Activated T-helper 17 cell treated with anti-CD3 and anti-CD28 coated beads, Interleukin-2, amount 50 U/mL, for 72 hours (primary cell): ENCODE results near the gene FCRL4. TPM values are rescaled to one million over a fixed set of nuclear protein-coding genes. Genes with fewer than 3 reads are reported as not detected.

Experiments
- ATAC-seq: fragments of 150-1000 bp; cut with Tn5 transposase; replicated peaks from 2 replicates; pipeline ENCODE4 v1.10.0; 2021; ENCODE audit warnings: mild to moderate bottlenecking, moderate library complexity
- H3K27ac Mint-ChIP-seq: one replicate; pipeline ENCODE4 v1.8.0; 2022; ENCODE audit warnings: mixed read lengths
- H3K27me3 Mint-ChIP-seq: one replicate; pipeline ENCODE4 v1.8.0; 2022; ENCODE audit warnings: mixed read lengths
- H3K36me3 Mint-ChIP-seq: one replicate; pipeline ENCODE4 v1.8.0; 2022; ENCODE audit warnings: low read depth, mild to moderate bottlenecking, mixed read lengths
- H3K4me1 Mint-ChIP-seq: one replicate; pipeline ENCODE4 v1.8.0; 2022; ENCODE audit warnings: mixed read lengths
- H3K4me3 Mint-ChIP-seq: one replicate; pipeline ENCODE4 v1.8.0; 2022; ENCODE audit warnings: mild to moderate bottlenecking, mixed read lengths
- H3K9me3 Mint-ChIP-seq: one replicate; pipeline ENCODE4 v1.8.0; 2022; ENCODE audit warnings: mixed read lengths
- total RNA-seq, 2 donors: library from RNA; stranded (reverse); gene quantifications; one replicate each; pipeline ENCODE4 v1.2.3, GENCODE V29; 2022

The FCRL4 gene
- total RNA-seq: not detected

DNA sequence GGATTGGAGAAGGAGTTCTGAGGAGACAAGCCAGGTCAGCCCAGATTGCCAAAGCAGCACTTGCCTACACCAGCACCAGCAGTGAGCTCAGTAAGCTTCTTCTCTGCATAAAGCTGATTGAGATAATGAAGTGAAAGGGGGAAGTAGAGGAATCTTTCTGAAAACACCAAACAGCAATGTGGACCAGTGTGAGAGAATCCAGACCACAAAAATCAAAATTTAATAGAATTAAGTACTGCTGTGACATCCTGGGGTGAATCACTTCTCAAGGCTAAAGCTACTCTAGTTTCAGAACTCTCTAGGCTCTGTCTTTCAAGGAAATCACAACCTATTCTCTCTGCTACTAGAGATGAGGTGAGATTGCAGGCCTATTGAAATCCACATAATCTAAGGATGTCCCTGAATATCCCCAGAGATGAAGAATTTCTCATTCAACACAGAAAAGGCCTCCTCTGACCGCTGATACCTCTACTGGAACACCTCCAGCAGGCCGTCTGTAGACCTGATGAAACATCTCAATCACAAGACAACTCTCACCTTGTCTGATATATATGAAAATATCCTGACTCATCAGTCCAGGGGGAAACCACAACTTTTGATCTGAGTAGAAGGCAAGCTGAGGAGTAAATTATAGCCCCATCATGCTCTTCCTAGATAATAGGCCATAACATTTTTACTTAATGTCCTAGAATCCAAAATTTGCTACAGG is at the start of gene FCRL4:
Gene FCRL4 (minus strand): TSS at position 127 of the 709 bp plus-strand sequence. CDS start 141 bp downstream, outside the sequence.
- H3K27me3 Mint-ChIP-seq: peaks cover 20% of the 10 kb centered on the region
- H3K4me3 Mint-ChIP-seq: no peak within 1 kb of the TSS
- H3K27ac Mint-ChIP-seq: no peak within 1 kb of the TSS
- no peaks in the 10 kb centered on the region for H3K9me3 Mint-ChIP-seq
- no peaks in the 10 kb centered on the region for H3K36me3 Mint-ChIP-seq
- ATAC-seq: peak; percentile 65
- H3K4me1 Mint-ChIP-seq: no peaks in the 10 kb centered on the region

DNA sequence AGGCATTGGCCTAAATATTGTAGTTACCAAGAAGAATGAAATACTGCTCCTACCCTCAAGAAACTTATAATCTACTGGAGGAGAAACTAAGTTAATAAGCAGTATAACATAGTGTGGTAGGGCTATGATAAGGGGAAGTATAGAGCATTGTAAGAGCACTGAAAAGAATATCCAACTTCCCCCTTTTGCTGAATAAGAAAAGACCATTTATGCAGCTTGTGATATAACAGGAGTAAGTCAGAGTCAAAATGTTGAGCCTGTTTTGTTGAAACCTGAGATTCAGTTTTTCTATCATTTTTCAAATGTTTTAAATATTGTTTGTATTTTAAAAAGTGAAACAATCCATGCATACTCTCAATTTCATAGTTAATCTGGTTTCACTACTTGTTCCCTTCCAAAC is 48.3 kb upstream of the FCRL4 start:
- no peak for ATAC-seq
- Mint-ChIP-seq H3K27me3 (peaks cover 25% of the 10 kb centered on the region), H3K9me3 (no peaks in the 10 kb centered on the region), H3K27ac (no peak overlapping the region), H3K4me3 (no peak overlapping the region), H3K36me3 (no peaks in the 10 kb centered on the region), H3K4me1 (no peaks in the 10 kb centered on the region)

DNA sequence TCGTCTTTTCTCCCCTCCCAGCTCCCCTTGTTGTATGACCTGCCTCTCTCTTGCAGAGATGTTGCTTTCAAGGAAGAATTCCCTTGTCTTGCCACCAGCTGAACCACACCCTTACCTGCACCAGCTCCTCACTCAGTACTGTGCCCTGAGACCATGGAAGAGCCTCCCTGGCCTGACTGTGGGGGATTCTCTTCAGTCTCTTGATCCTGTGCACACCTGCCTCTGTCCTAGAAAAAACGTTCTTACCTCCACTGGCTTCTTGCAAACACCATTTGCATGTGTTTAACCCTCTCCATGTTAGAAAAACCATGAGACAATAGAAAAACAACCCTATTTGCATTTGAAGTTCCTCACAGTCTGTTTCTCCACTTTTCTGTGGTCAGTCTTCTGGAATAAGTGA is 43.3 kb upstream of the FCRL4 start:
- no peaks in the 10 kb centered on the region for H3K36me3 Mint-ChIP-seq
- no peak for ATAC-seq
- H3K27ac Mint-ChIP-seq: no peak overlapping the region
- H3K4me1 Mint-ChIP-seq: no peaks in the 10 kb centered on the region
- H3K9me3 Mint-ChIP-seq: peaks cover 4% of the 10 kb centered on the region
- peaks cover 26% of the 10 kb centered on the region for H3K27me3 Mint-ChIP-seq
- no peak overlapping the region for H3K4me3 Mint-ChIP-seq

DNA sequence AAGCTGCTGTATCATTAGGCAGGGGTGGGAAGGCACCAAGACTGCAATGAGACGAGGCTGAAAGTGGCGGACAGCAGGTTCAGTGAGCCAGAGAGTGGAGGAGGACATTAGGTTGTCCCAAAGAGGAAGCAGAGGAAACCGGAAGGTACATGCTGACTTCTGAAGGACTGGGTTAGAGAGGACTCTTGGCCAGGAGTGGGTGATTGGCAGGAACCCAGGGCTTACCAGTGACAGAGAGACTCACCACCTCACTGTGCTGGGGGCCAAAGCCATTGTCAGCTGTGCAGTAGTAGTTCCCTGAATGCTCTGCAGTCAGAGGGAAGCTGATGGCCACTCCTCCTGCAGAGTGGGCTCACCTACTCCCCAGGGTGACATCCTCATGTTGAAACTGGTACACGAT is 41.9 kb upstream of the FCRL4 start:
- H3K4me1 Mint-ChIP-seq: no peaks in the 10 kb centered on the region
- H3K27ac Mint-ChIP-seq: no peak overlapping the region
- H3K27me3 Mint-ChIP-seq: peaks cover 25% of the 10 kb centered on the region
- H3K36me3 Mint-ChIP-seq: no peaks in the 10 kb centered on the region
- ATAC-seq: no peak
- H3K4me3 Mint-ChIP-seq: no peak overlapping the region
- peaks cover 4% of the 10 kb centered on the region for H3K9me3 Mint-ChIP-seq

DNA sequence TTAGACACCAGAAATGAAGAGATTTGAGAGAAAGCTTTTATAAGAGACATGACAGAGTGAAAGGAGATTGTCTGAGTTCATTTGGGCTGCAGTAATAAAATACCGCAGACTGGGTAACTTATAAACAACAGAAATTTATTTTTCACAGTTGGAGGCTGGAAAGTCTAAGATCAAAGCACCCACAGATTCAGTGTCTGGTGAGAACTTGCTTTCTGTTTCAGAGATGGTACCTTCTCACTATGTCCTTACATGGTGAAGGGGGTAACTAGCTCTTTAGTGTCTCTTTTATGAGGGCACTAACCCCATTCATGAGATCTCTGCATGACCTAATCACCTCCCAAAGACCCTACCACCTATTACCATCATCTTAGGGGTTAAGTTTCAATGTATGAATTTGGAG is 30.9 kb upstream of the FCRL4 start:
- H3K9me3 Mint-ChIP-seq: peaks cover 4% of the 10 kb centered on the region
- peaks cover 38% of the 10 kb centered on the region for H3K27me3 Mint-ChIP-seq
- H3K36me3 Mint-ChIP-seq: no peaks in the 10 kb centered on the region
- H3K4me3 Mint-ChIP-seq: no peak overlapping the region
- H3K4me1 Mint-ChIP-seq: no peaks in the 10 kb centered on the region
- no peak for ATAC-seq
- H3K27ac Mint-ChIP-seq: no peak overlapping the region

DNA sequence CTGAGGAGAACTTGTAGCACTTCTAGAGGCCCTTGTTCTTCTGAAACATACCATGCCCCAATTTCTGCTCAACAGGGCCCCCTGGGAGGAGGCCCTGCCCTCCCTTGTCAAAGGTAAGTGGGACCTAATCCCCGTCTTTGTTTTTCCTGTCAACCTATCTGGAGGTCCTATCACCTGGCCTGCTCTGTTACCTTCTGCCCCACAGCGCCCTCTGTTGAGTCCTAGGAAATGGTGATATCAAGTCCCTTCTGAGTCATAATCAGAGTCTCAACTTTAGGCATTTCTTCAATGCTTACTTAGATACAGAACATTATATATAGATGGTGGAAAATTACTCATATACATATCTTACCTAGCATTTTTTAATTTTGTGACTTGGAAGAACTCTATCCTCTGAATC is 28.2 kb upstream of the FCRL4 start:
- H3K9me3 Mint-ChIP-seq: no peaks in the 10 kb centered on the region
- ATAC-seq: no peak
- H3K27ac Mint-ChIP-seq: no peak overlapping the region
- H3K36me3 Mint-ChIP-seq: no peaks in the 10 kb centered on the region
- H3K4me3 Mint-ChIP-seq: no peak overlapping the region
- peaks cover 30% of the 10 kb centered on the region for H3K27me3 Mint-ChIP-seq
- H3K4me1 Mint-ChIP-seq: no peaks in the 10 kb centered on the region

DNA sequence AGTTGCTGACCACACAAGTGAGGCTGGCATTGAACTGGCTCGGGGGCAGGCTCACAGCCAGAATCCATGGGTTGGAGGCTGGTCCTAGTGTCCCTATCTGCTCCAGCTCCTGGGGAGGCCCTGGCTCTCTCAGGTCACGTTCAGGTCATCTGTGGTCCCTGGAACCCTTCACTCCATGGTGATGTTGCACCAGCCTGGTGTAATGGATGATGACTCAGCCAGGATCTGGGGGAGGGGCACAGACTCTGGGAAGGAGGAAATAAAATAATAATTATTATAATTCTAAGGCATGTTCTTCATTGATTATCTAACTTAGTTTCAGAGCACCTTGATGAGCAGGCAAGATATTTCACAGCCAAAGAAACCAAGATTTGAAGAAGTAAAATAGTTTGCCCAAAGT is 26.6 kb upstream of the FCRL4 start:
- H3K27ac Mint-ChIP-seq: no peak overlapping the region
- H3K4me1 Mint-ChIP-seq: no peaks in the 10 kb centered on the region
- H3K36me3 Mint-ChIP-seq: no peaks in the 10 kb centered on the region
- H3K9me3 Mint-ChIP-seq: no peaks in the 10 kb centered on the region
- no peak overlapping the region for H3K4me3 Mint-ChIP-seq
- peaks cover 21% of the 10 kb centered on the region for H3K27me3 Mint-ChIP-seq
- no peak for ATAC-seq

DNA sequence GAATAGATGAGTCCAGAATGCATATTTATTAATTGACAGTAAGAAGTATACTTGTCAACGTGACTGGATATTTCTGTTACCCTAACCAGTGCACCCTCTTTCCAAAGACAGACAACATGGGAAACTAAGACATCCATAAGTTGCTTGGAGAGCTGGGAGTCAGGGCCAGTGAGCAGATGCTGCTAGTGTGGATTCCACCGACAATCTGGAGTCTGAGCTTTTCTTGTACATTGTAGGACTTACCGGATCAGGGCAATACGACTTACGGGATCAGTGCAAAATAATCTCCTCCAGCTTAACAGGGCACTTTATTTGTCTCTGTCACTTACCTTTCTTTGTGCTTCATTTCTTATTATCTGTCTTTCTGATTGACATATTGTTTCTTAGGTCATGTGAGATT is 24.6 kb upstream of the FCRL4 start:
- Mint-ChIP-seq H3K36me3 (no peaks in the 10 kb centered on the region), H3K4me1 (no peaks in the 10 kb centered on the region), H3K4me3 (no peak overlapping the region), H3K27ac (no peak overlapping the region), H3K9me3 (no peaks in the 10 kb centered on the region), H3K27me3 (peaks cover 17% of the 10 kb centered on the region)
- ATAC-seq: no peak

DNA sequence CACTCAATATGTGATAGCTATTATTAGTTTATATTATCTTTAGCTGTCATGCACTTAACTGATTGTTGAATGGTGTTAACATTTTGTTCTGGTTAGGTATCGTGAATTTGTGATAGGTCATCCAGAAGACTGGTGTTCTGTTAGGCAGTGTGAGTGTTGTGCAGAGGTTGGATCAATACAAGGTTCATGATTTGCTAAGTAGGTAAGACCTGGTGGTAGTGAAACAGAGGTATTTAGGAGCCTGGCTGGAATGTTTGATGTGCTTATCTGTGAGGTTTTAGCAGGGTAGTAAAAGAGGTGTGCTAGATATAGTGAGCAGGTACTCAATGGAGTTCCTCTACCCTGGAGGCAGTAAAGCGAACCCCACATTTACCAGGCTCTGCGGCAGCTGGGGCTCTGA is 20.3 kb upstream of the FCRL4 start:
- no peak overlapping the region for H3K4me3 Mint-ChIP-seq
- ATAC-seq: no peak
- no peaks in the 10 kb centered on the region for H3K4me1 Mint-ChIP-seq
- no peaks in the 10 kb centered on the region for H3K9me3 Mint-ChIP-seq
- peaks cover 3% of the 10 kb centered on the region for H3K27me3 Mint-ChIP-seq
- no peaks in the 10 kb centered on the region for H3K36me3 Mint-ChIP-seq
- no peak overlapping the region for H3K27ac Mint-ChIP-seq

DNA sequence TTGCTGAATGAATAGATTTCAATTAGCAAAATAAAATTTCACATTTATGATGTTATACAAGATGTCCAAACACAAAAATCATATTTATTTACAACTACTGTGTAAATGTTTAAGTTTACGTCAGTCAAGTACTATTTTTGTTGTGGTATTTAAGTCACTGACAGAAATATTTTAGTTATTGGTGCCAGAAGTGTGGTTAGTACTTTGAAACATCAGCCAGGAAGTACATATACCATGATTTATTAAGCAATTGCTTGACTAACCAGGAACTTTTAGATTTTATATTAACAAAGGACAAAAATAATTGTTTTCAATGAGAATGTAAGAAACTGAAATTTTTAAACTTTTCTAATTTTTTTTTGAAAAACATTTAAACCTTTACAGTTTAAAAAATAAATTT is 2.4 kb upstream of the FCRL4 start:
- peaks cover 30% of the 10 kb centered on the region for H3K27me3 Mint-ChIP-seq
- no peaks in the 10 kb centered on the region for H3K4me1 Mint-ChIP-seq
- peaks cover 1% of the 10 kb centered on the region for H3K9me3 Mint-ChIP-seq
- no peak overlapping the region for H3K4me3 Mint-ChIP-seq
- ATAC-seq: no peak
- no peak overlapping the region for H3K27ac Mint-ChIP-seq
- H3K36me3 Mint-ChIP-seq: no peaks in the 10 kb centered on the region

DNA sequence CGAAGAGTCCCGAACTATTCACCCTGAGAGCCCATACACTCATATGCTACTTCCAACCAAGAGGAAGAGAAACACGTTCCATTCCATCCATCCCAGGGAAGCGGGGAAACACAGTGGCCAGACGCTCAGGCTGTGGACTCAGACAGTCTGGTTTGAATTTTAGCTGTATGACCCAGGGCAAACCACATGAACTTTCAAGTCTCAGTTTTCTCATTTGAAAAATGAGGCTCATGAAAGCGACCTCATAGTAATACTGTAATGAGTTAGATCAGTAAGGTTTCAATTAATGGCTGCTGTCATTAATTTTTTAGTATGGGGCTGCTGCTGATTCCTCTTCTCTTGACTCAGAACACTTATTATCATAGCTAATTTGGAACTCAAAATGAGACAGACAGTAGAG is 1.5 kb downstream of the FCRL4 start:
- no peaks in the 10 kb centered on the region for H3K4me1 Mint-ChIP-seq
- no peak for ATAC-seq
- no peak overlapping the region for H3K27ac Mint-ChIP-seq
- H3K27me3 Mint-ChIP-seq: peaks cover 15% of the 10 kb centered on the region
- no peaks in the 10 kb centered on the region for H3K9me3 Mint-ChIP-seq
- H3K36me3 Mint-ChIP-seq: no peaks in the 10 kb centered on the region
- no peak overlapping the region for H3K4me3 Mint-ChIP-seq

DNA sequence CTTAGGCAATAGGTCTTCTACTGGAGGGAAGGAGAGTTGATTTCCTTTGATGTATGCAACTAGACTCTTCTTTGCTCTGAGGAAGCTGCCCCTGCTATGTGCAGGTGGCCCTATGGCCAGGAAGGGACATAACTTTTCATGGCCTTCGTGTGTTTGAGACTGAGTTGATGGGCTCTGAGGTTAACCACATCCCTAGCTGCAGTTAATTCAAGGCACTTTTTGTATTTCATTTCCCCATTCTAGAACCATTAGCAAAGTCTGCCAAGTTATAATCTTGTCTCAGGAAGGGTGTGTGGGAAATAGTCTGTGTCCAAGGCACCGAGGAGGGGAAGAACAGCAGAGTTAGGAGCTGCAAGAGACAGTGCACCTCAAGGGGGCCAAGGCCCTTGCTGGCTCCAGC is 2.5 kb downstream of the FCRL4 start:
- peaks cover 14% of the 10 kb centered on the region for H3K27me3 Mint-ChIP-seq
- no peak overlapping the region for H3K4me3 Mint-ChIP-seq
- no peaks in the 10 kb centered on the region for H3K9me3 Mint-ChIP-seq
- ATAC-seq: no peak
- no peak overlapping the region for H3K27ac Mint-ChIP-seq
- H3K36me3 Mint-ChIP-seq: no peaks in the 10 kb centered on the region
- no peaks in the 10 kb centered on the region for H3K4me1 Mint-ChIP-seq

DNA sequence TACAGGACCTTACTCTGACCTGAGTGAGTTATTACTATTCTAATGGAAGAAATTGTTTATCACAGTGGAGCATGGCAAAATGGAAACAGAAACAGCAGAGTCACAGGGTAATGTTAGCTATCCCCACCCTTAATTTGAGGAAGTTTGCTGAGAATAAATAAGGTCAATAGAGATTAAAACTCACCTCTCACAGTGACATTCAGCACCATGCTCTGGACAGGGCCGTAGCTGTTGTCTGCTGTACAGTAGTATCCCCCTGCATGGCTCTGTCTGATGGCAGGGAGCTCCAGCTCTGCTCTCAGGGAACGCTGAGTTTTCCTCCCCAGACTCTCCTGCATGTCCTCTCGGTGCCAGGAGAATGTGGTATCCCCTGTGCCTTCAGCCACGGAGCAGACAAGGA is 11.9 kb downstream of the FCRL4 start:
- no peak overlapping the region for H3K4me3 Mint-ChIP-seq
- ATAC-seq: no peak
- peaks cover 37% of the 10 kb centered on the region for H3K27me3 Mint-ChIP-seq
- no peaks in the 10 kb centered on the region for H3K9me3 Mint-ChIP-seq
- H3K36me3 Mint-ChIP-seq: no peaks in the 10 kb centered on the region
- H3K27ac Mint-ChIP-seq: no peak overlapping the region
- no peaks in the 10 kb centered on the region for H3K4me1 Mint-ChIP-seq

DNA sequence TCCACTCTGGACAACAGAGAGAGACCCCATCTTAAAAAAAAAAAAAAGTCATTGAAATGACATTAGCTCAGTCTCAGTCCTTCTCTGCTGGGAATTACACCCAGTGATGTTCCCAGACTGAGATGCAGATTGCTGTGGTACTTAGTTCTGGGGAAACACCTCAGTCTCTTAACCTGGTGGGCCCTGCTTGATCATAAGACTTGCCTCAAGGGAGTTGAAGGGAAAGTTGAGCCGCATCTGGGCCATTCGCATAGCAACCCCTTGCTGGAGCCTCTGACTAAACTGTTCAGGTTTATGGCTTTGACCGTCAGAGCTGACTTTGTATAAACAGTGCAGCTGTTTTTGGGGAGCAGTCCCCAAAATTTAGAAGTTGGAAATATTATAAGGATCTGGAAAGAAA is 13.4 kb downstream of the FCRL4 start:
- Mint-ChIP-seq H3K9me3 (no peaks in the 10 kb centered on the region), H3K27ac (no peak overlapping the region), H3K36me3 (no peaks in the 10 kb centered on the region), H3K4me1 (no peaks in the 10 kb centered on the region), H3K4me3 (no peak overlapping the region), H3K27me3 (peaks cover 33% of the 10 kb centered on the region)
- no peak for ATAC-seq

DNA sequence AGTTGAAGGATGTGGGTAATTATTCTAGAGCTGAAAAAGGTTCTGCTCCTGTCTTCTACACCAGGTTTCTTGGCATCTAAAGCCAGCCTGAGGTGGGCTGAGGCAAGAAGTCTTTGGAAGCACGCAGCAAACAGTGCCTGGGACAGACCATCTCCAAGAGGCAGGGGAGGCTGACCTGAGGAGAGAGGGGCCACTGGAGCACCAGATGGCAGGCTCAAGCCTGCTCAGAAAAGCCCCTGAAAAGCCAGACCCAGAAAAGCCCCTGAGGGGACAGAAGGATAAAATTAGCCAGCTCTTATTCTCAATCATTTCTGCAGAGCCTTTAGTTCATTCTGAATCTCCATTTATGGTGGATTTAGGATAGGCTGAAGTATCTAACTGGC is 17.1 kb downstream of the FCRL4 start:
- Mint-ChIP-seq H3K36me3 (no peaks in the 10 kb centered on the region), H3K4me1 (no peaks in the 10 kb centered on the region), H3K9me3 (no peaks in the 10 kb centered on the region), H3K4me3 (no peak overlapping the region), H3K27me3 (peaks cover 26% of the 10 kb centered on the region), H3K27ac (no peak overlapping the region)
- no peak for ATAC-seq
